ENCODE results near the gene DEXI. TPM values are rescaled to one million over a fixed set of nuclear protein-coding genes. Genes with fewer than 3 reads are reported as not detected.

DEXI gene
- total and polyA plus RNA-seq, 2 of the 13 experiments (the other 11 are each of a cell fraction or from before 2014, with no cell fraction given) = 51.5 to 70.4 TPM

DNA sequence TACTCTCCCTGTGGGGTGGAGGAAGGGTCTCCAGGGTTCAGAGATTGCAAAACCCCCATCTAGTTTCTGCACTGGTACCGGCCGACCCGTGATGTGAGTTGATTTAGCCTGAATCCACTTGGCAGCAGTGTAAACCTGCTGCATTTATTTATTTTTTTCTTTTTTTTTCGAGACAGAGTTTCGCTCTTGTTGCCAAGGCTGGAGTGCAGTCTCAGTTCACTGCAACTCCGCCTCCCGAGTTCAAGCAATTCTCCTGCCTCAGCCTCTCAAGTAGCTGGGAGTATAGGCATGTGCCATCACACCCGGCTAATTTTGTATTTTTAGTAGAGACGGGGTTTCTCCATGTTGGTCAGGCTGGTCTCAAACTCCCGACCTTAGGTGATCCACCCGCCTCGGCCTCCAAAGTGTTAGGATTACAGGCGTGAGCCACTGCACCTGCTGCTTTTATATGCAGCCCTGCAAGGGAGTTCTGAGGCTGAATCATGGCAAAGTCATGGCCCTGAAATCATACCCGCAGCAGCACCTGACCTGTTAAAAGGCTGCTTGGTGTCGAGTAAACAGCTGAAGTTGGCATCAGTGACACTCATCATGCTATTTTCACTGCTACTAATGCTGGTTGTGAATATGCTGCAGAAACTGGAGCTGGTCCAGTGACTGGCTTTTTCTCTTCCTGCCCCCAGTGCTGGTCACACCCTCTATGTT lies 21.4 kb downstream of the DEXI start:
- DNase-seq (ENCODE audit: low spot score) (no peak), ATAC-seq (no peak), FAIRE-seq (no peak)
- intact Hi-C loops (cut with micrococcal nuclease; ENCODE audit: unreplicated experiment) (no loop called here), in situ Hi-C loops (cut with HindIII; ENCODE audit: extremely low pct_ligation_motif_present, low pct_unique_long_range_greater_than_20kb) (loop anchor here (5.0 kb wide), 1 partner anchor 179 kb away; the partner anchor contains the start of gene NUBP1)
- peaks cover 0 to 9% of the 10 kb centered on the region in 2 experiments; a peak in 1 of 5 replicates for H3K27me3 ChIP-seq (ENCODE audit: control insufficient read depth in 1 of 2, insufficient read depth in 2 of 2, low read length in 2 of 2)
- no peak overlapping the region for H2AFZ ChIP-seq (ENCODE audit: low read length)
- ChIA-PET POLR2A (interaction anchor here (3.1 kb wide), 1 partner anchor 177 kb away, joined by 25 read pairs; the partner anchor contains the start of gene NUBP1), CTCF (ENCODE audit: low intra/inter-chr PET ratio, low total read pairs) (no interaction called here)
- H4K20me1 ChIP-seq (ENCODE audit: insufficient read depth, low read length) = no peaks in the 10 kb centered on the region
- no peak overlapping the region for H3K9ac ChIP-seq (ENCODE audit: insufficient read depth, low read depth, low read length)
- no peaks in the 10 kb centered on the region for H3K9me3 ChIP-seq (ENCODE audit: low read length)
- H3K27ac ChIP-seq (ENCODE audit: extremely low read length, insufficient read depth, low read length) = no peak overlapping the region
- no peaks in the 10 kb centered on the region for H3K79me2 ChIP-seq (ENCODE audit: insufficient read depth, low read length)
- H3K4me1 ChIP-seq (ENCODE audit: insufficient read depth, low read length) = peaks cover 51% of the 10 kb centered on the region
- 69% methylated on average over 15 of the region's 15 CpGs for WGBS (ENCODE audit: low lambda C conversion rate)
- no peak overlapping the region for H3K4me3 ChIP-seq (replicated peaks in 1 of 3; ENCODE audit: insufficient read depth in 1 of 3, low read depth in 2 of 3, low read length in 3 of 3)
- peaks cover 0 to 1% of the 10 kb centered on the region in 2 experiments; a peak in 2 of 5 replicates for H3K36me3 ChIP-seq (replicated peaks in 1 of 2; ENCODE audit: control insufficient read depth in 1 of 2, insufficient read depth in 2 of 2, low read length in 2 of 2)
- H3K4me2 ChIP-seq (ENCODE audit: low read depth, low read length) = no peak overlapping the region
- BruUV-seq (replicated peaks) = no TSS peak
- TF ChIP-seq ZNF709 (CRISPR knock-in tag; IDR thresholded peaks at IDR 0.05) (0 out of 2 replicates have a peak, but pooled peaks have one; percentile 17), JUNB (CRISPR knock-in tag; IDR thresholded peaks at IDR 0.05; ENCODE audit: borderline replicate concordance) (0 out of 2 replicates have a peak, but pooled peaks have one; percentile 28), HCFC1 (IDR thresholded peaks at IDR 0.05; ENCODE audit: low read depth, low read length) (no peak), ZFP90 (CRISPR knock-in tag; IDR thresholded peaks at IDR 0.05; ENCODE audit: borderline replicate concordance) (0 out of 2 replicates have a peak, but pooled peaks have one; percentile 10), ZNF839 (CRISPR knock-in tag; IDR thresholded peaks at IDR 0.05; ENCODE audit: borderline replicate concordance) (no peak), MIER2 (CRISPR knock-in tag; IDR thresholded peaks at IDR 0.05) (no peak)
- TF ChIP-seq, protein P1, sequence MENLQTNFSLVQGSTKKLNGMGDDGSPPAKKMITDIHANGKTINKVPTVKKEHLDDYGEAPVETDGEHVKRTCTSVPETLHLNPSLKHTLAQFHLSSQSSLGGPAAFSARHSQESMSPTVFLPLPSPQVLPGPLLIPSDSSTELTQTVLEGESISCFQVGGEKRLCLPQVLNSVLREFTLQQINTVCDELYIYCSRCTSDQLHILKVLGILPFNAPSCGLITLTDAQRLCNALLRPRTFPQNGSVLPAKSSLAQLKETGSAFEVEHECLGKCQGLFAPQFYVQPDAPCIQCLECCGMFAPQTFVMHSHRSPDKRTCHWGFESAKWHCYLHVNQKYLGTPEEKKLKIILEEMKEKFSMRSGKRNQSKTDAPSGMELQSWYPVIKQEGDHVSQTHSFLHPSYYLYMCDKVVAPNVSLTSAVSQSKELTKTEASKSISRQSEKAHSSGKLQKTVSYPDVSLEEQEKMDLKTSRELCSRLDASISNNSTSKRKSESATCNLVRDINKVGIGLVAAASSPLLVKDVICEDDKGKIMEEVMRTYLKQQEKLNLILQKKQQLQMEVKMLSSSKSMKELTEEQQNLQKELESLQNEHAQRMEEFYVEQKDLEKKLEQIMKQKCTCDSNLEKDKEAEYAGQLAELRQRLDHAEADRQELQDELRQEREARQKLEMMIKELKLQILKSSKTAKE (CRISPR knock-in tag; IDR thresholded peaks at IDR 0.05; ENCODE audit: borderline replicate concordance) = 0 out of 2 replicates have a peak, but pooled peaks have one; percentile 20
- TF ChIP-seq, protein P2, sequence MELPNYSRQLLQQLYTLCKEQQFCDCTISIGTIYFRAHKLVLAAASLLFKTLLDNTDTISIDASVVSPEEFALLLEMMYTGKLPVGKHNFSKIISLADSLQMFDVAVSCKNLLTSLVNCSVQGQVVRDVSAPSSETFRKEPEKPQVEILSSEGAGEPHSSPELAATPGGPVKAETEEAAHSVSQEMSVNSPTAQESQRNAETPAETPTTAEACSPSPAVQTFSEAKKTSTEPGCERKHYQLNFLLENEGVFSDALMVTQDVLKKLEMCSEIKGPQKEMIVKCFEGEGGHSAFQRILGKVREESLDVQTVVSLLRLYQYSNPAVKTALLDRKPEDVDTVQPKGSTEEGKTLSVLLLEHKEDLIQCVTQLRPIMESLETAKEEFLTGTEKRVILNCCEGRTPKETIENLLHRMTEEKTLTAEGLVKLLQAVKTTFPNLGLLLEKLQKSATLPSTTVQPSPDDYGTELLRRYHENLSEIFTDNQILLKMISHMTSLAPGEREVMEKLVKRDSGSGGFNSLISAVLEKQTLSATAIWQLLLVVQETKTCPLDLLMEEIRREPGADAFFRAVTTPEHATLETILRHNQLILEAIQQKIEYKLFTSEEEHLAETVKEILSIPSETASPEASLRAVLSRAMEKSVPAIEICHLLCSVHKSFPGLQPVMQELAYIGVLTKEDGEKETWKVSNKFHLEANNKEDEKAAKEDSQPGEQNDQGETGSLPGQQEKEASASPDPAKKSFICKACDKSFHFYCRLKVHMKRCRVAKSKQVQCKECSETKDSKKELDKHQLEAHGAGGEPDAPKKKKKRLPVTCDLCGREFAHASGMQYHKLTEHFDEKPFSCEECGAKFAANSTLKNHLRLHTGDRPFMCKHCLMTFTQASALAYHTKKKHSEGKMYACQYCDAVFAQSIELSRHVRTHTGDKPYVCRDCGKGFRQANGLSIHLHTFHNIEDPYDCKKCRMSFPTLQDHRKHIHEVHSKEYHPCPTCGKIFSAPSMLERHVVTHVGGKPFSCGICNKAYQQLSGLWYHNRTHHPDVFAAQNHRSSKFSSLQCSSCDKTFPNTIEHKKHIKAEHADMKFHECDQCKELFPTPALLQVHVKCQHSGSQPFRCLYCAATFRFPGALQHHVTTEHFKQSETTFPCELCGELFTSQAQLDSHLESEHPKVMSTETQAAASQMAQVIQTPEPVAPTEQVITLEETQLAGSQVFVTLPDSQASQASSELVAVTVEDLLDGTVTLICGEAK (IDR thresholded peaks at IDR 0.05) = no peak
- TF ChIP-seq, protein P2 (CRISPR knock-in tag; IDR thresholded peaks at IDR 0.05) = no peak
- TF ChIP-seq, protein P3, sequence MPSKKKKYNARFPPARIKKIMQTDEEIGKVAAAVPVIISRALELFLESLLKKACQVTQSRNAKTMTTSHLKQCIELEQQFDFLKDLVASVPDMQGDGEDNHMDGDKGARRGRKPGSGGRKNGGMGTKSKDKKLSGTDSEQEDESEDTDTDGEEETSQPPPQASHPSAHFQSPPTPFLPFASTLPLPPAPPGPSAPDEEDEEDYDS (CRISPR knock-in tag; IDR thresholded peaks at IDR 0.05) = no peak
